Heart left ventricle (tissue), 13 donors: Measurements from ENCODE around the gene NKD1.

Experiments
- POLR2A ChIP-seq, 2 donors: fragments of 450-650 bp; IDR thresholded peaks; one replicate each; pipeline ENCODE4 v1.6.1; 2017; ENCODE audit warnings: antibody characterized with exemption in 2 of 2, mild to moderate bottlenecking in 2 of 2, moderate library complexity in 2 of 2
- TF ChIP-seq, protein P1 (sequence below), 12 donors: fragments of 200-600 bp; sonication (generic) in 4 of 12; IDR thresholded peaks; one replicate each; pipeline versions ENCODE4 v1.5.0 to v1.8.0; 2018 to 2022; ENCODE audit warnings: antibody characterized with exemption in 12 of 12, mild to moderate bottlenecking in 5 of 12
- donor health status: ischemic (EF 13 %, LVEDD 7.1; RV severe dilation, severe dysfunction).
- donor health status: DM: no; HTN: yes; CAD: no.
- donor health status: DM: no; HTN: no; CAD: no.
- donor health status: ischemic (EF 25% LVEDD 6.9; RV normal size, moderate dysfunction).
- donor health status: ischemic (EF 25% LVEDD 5.7; RV mildly dilated, moderate dysfunction).
- donor health status: ischemic (EF 35%, LVEDD 5.7; RV mildly dilated, moderate dysfunction).
- donor health status: nonischemic (EF 11% LVEDD 7.7; RV severe dilation, severe dysfunction).
- donor health status: DM: yes; HTN: yes; CAD: no.
- donor health status: PGD.
- donor health status: ischemic (EF 29% LVEDD 5.4; RV normal size, mild dysfunction).
- donor health status: nonischemic (EF 23%, LVEDD 6.1; RV moderate dilation, normal function).

GRCh38 chr16:50525262-50525661 lies 22.9 kb upstream of the NKD1 start:
- TF ChIP-seq, protein P1, sequence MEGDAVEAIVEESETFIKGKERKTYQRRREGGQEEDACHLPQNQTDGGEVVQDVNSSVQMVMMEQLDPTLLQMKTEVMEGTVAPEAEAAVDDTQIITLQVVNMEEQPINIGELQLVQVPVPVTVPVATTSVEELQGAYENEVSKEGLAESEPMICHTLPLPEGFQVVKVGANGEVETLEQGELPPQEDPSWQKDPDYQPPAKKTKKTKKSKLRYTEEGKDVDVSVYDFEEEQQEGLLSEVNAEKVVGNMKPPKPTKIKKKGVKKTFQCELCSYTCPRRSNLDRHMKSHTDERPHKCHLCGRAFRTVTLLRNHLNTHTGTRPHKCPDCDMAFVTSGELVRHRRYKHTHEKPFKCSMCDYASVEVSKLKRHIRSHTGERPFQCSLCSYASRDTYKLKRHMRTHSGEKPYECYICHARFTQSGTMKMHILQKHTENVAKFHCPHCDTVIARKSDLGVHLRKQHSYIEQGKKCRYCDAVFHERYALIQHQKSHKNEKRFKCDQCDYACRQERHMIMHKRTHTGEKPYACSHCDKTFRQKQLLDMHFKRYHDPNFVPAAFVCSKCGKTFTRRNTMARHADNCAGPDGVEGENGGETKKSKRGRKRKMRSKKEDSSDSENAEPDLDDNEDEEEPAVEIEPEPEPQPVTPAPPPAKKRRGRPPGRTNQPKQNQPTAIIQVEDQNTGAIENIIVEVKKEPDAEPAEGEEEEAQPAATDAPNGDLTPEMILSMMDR (IDR thresholded peaks at IDR 0.05): no peak
- TF ChIP-seq POLR2A (IDR thresholded peaks at IDR 0.05): no peak
